Astrocyte (in vitro differentiated cells and primary cell): Measurements from ENCODE around the gene CMIP. TPM values are rescaled to one million over a fixed set of nuclear protein-coding genes. Genes with fewer than 3 reads are reported as not detected.

Experiments used
- DNase-seq: peaks from one replicate; pipeline ENCODE4 v3.0.0-alpha.2; 2010; ENCODE audit warnings: low read depth
- FAIRE-seq: peaks from 2 replicates; lab custom pipeline; 2011; peaks lifted over from hg19 to GRCh38; lab: Jason Lieb, UNC
- H2AFZ ChIP-seq: 2 replicates; pipeline ENCODE4 v1.6.0; 2012; ENCODE audit warnings: low read depth, low read length, inconsistent platforms
- H3K27ac ChIP-seq: 2 replicates; pipeline ENCODE4 v1.5.1; 2011; ENCODE audit warnings: low read depth, low read length, inconsistent platforms
- H3K27me3 ChIP-seq: 2 replicates; pipeline ENCODE4 v1.6.0; 2011; ENCODE audit warnings: low read length, inconsistent platforms; ENCODE audit not compliant: insufficient read depth
- H3K36me3 ChIP-seq: 2 replicates; pipeline ENCODE4 v1.5.1; 2011; ENCODE audit warnings: low read length, inconsistent platforms; ENCODE audit not compliant: insufficient read depth
- H3K4me1 ChIP-seq: 2 replicates; pipeline ENCODE4 v1.5.1; 2011; ENCODE audit warnings: low read length, inconsistent platforms; ENCODE audit not compliant: insufficient read depth
- H3K4me2 ChIP-seq: 2 replicates; pipeline ENCODE4 v1.6.0; 2012; ENCODE audit warnings: low read length, inconsistent platforms
- H3K4me3 ChIP-seq: 2 replicates; pipeline ENCODE4 v1.5.1; 2011; ENCODE audit warnings: low read depth, mild to moderate bottlenecking, low read length, inconsistent platforms; ENCODE audit not compliant: insufficient read depth
- H3K79me2 ChIP-seq: 2 replicates; pipeline ENCODE4 v1.6.0; 2012; ENCODE audit warnings: mild to moderate bottlenecking, low read length, inconsistent platforms; ENCODE audit not compliant: insufficient read depth
- H3K9ac ChIP-seq: 2 replicates; pipeline ENCODE4 v1.6.0; 2012; ENCODE audit warnings: mild to moderate bottlenecking, low read length, inconsistent platforms
- H3K9me3 ChIP-seq: 2 replicates; pipeline ENCODE4 v1.5.1; 2012; ENCODE audit warnings: low read depth, mild to moderate bottlenecking, low read length, inconsistent platforms; ENCODE audit not compliant: insufficient read depth
- H4K20me1 ChIP-seq: 2 replicates; pipeline ENCODE4 v1.6.0; 2012; ENCODE audit warnings: low read length, inconsistent platforms; ENCODE audit not compliant: insufficient read depth
- H3K27ac Mint-ChIP-seq: one replicate; pipeline ENCODE4 v1.8.0; 2021; ENCODE audit warnings: mild to moderate bottlenecking, mixed read lengths; ENCODE audit not compliant: unreplicated experiment
- H3K27me3 Mint-ChIP-seq: one replicate; pipeline ENCODE4 v1.8.0; 2021; ENCODE audit warnings: low read depth, mixed read lengths; ENCODE audit not compliant: unreplicated experiment
- H3K36me3 Mint-ChIP-seq: one replicate; pipeline ENCODE4 v1.8.0; 2021; ENCODE audit warnings: low read depth, mixed read lengths; ENCODE audit not compliant: unreplicated experiment
- H3K4me1 Mint-ChIP-seq: one replicate; pipeline ENCODE4 v1.8.0; 2021; ENCODE audit warnings: low read depth, mixed read lengths; ENCODE audit not compliant: unreplicated experiment
- H3K4me3 Mint-ChIP-seq: one replicate; pipeline ENCODE4 v1.8.0; 2021; ENCODE audit warnings: mild to moderate bottlenecking, moderate library complexity, mixed read lengths; ENCODE audit not compliant: unreplicated experiment
- H3K9me3 Mint-ChIP-seq: one replicate; pipeline ENCODE4 v1.8.0; 2021; ENCODE audit warnings: mild to moderate bottlenecking, mixed read lengths; ENCODE audit not compliant: unreplicated experiment
- EZH2 ChIP-seq: IDR thresholded peaks from 2 replicates; pipeline ENCODE4 v1.6.1; 2012; ENCODE audit warnings: mild to moderate bottlenecking, low read length, inconsistent platforms; ENCODE audit not compliant: insufficient read depth
- total RNA-seq: library from RNA; stranded (reverse); gene quantifications from 2 replicates; pipeline ENCODE4 v1.2.1, GENCODE V29; 2021
- TF ChIP-seq, protein P1 (sequence below): IDR thresholded peaks from 2 replicates; pipeline ENCODE4 v1.5.1; 2011; ENCODE audit warnings: low read depth, mild to moderate bottlenecking, inconsistent platforms, low read length, moderate library complexity; ENCODE audit not compliant: insufficient read depth

The CMIP gene
- total RNA-seq, 1 donor from 2014 or later: 71.5 TPM

- Mint-ChIP-seq H3K9me3 (no peaks in the 10 kb centered on the region), H3K4me3 (no peak overlapping the region), H3K4me1 (peaks cover 25% of the 10 kb centered on the region), H3K36me3 (peaks cover 11% of the 10 kb centered on the region), H3K27me3 (no peaks in the 10 kb centered on the region), H3K27ac (no peak overlapping the region)
- Histone ChIP-seq H3K9ac (peak overlapping the region; percentile 29), H3K4me1 (peaks cover 33% of the 10 kb centered on the region), H3K4me2 (peak overlapping the region; percentile 29), H3K27me3 (no peaks in the 10 kb centered on the region), H3K27ac (peak overlapping the region; percentile 43), H2AFZ (no peak overlapping the region), H3K79me2 (peaks cover 86% of the 10 kb centered on the region), H4K20me1 (peaks cover 94% of the 10 kb centered on the region), H3K36me3 (no peaks in the 10 kb centered on the region), H3K9me3 (no peaks in the 10 kb centered on the region), H3K4me3 (no peak overlapping the region)
- TF ChIP-seq, protein P1, sequence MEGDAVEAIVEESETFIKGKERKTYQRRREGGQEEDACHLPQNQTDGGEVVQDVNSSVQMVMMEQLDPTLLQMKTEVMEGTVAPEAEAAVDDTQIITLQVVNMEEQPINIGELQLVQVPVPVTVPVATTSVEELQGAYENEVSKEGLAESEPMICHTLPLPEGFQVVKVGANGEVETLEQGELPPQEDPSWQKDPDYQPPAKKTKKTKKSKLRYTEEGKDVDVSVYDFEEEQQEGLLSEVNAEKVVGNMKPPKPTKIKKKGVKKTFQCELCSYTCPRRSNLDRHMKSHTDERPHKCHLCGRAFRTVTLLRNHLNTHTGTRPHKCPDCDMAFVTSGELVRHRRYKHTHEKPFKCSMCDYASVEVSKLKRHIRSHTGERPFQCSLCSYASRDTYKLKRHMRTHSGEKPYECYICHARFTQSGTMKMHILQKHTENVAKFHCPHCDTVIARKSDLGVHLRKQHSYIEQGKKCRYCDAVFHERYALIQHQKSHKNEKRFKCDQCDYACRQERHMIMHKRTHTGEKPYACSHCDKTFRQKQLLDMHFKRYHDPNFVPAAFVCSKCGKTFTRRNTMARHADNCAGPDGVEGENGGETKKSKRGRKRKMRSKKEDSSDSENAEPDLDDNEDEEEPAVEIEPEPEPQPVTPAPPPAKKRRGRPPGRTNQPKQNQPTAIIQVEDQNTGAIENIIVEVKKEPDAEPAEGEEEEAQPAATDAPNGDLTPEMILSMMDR: no peak
- TF ChIP-seq EZH2: no peak
- peak; percentile 50 for DNase-seq
- FAIRE-seq: no peak
These were observed 41.4 kb downstream of the CMIP start for GRCh38 chr16:81485824-81486539.

DNA sequence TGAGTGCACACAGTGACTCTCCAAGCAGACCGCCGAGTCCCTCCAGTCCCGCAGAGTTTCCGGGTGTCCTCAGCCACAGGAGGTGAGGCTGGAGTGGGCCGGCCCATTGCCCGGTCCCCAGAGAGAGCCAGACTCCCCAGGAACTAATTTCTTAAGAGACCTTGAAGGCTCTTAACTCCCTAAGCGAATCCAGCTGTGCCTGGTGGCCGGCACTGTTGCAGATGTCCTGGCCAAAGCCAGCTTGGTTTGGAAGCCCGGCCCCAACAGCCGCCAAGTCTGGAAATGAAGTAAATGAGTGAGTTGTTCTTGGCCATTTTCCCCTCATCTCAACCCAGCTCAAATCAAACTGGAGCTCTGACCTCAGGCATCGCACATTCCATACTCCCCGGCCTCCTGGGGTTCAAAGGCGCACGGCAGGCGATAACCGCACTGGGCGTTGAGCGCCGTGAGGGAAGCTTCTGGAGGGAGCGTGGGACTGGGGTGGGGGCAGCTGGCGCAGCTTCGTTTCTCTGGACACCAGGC lies 42.0 kb downstream of the CMIP start:
- no peaks in the 10 kb centered on the region for H3K36me3 ChIP-seq
- FAIRE-seq: no peak
- Mint-ChIP-seq H3K4me1 (peaks cover 19% of the 10 kb centered on the region), H3K27ac (no peak overlapping the region), H3K9me3 (no peaks in the 10 kb centered on the region), H3K36me3 (peaks cover 11% of the 10 kb centered on the region), H3K27me3 (no peaks in the 10 kb centered on the region), H3K4me3 (no peak overlapping the region)
- no peak overlapping the region for H3K4me3 ChIP-seq
- peaks cover 86% of the 10 kb centered on the region for H3K79me2 ChIP-seq
- no peak for TF ChIP-seq EZH2
- TF ChIP-seq, protein P1: no peak
- H3K4me2 ChIP-seq: peak overlapping the region; percentile 29
- no peak overlapping the region for H2AFZ ChIP-seq
- peak overlapping the region; percentile 29 for H3K9ac ChIP-seq
- no peaks in the 10 kb centered on the region for H3K27me3 ChIP-seq
- H3K9me3 ChIP-seq: no peaks in the 10 kb centered on the region
- H4K20me1 ChIP-seq: peaks cover 95% of the 10 kb centered on the region
- peak; percentile 73 for DNase-seq
- H3K27ac ChIP-seq: peak overlapping the region; percentile 43
- peaks cover 27% of the 10 kb centered on the region for H3K4me1 ChIP-seq

DNA sequence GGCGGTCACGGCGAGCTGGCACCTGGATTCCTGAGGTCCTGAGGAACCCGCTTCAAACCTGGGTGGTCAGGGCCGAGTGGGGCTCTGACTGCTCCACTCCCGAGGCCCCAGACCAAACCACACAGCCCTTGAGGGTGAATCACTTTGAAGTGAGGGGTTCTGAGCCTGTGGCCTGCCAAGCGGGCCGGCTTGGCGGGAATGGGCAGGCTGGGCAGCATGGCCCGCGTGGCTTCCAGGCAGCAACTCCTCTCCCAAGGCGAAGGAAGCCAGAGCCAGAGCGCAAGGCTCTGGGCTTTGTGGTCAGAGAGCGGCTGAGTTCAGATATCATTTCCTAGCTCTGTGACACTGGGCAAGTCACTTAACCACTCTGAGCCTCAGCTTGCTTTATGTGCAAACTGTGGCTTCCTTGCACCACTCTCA lies 42.7 kb downstream of the CMIP start:
- Histone ChIP-seq H3K4me3 (no peak overlapping the region), H3K36me3 (no peaks in the 10 kb centered on the region), H3K4me2 (peak overlapping the region; percentile 29), H3K9me3 (no peaks in the 10 kb centered on the region), H3K27ac (peak overlapping the region; percentile 43), H2AFZ (no peak overlapping the region), H3K9ac (no peak overlapping the region), H3K79me2 (peaks cover 85% of the 10 kb centered on the region), H3K27me3 (no peaks in the 10 kb centered on the region), H3K4me1 (peaks cover 32% of the 10 kb centered on the region), H4K20me1 (peaks cover 96% of the 10 kb centered on the region)
- DNase-seq (peak; percentile 68), FAIRE-seq (no peak)
- Mint-ChIP-seq H3K27ac (no peak overlapping the region), H3K9me3 (no peaks in the 10 kb centered on the region), H3K27me3 (no peaks in the 10 kb centered on the region), H3K4me1 (peaks cover 17% of the 10 kb centered on the region), H3K4me3 (no peak overlapping the region), H3K36me3 (peaks cover 15% of the 10 kb centered on the region)
- TF ChIP-seq EZH2: no peak
- TF ChIP-seq, protein P1: no peak
